ENCODE measurements around the gene TIAM1.

The TIAM1 gene

DNA sequence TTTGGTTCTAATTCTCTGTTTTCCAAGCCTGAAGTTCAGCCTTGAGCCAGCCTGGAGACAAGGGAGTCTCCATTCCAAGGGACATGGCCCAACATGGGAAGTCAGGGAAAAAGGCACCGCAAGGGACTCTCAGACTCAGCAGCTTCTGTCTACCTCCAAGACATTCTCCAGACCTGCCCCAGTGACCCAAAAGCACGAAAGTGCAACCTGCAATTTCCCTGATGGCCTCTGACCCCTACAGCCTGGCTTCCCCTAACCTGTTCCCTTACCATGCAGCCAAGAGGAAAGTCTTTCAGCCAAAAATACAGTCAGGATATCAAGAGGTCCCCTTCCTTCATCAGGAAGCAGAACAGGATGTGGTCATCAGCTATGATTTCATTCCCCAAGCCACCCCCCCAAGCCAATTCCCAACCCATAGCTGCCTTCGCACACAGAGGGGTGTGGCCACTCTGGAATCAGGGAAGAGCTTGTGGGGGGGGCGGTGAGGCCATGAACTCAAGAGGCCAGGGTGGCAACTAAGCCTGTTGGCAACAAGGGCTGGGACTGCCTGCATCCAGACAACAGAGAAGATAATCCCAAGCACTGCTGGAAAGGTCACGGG is 59.2 kb downstream of the TIAM1 start:
- no peak for DNase-seq

DNA sequence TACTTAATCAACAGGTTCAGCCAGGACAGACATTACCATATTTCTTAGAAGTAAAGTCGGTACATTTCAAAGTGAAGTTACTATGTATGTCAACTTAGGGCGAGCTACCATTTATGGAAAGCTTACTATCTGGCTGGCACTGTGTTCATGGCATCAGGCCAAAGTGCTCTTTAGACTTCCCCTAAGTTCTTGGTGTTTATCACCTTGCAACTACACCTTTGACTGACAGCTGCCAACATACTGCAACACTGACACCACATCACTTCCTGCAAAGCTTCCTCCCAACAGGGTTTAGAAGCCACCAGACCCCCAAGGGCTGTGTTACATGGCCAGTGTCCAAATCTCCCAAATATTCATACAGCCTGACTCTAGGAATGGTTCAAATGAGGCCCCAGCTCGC is 61.0 kb downstream of the TIAM1 start:
- DNase-seq, result peak; percentile 43

DNA sequence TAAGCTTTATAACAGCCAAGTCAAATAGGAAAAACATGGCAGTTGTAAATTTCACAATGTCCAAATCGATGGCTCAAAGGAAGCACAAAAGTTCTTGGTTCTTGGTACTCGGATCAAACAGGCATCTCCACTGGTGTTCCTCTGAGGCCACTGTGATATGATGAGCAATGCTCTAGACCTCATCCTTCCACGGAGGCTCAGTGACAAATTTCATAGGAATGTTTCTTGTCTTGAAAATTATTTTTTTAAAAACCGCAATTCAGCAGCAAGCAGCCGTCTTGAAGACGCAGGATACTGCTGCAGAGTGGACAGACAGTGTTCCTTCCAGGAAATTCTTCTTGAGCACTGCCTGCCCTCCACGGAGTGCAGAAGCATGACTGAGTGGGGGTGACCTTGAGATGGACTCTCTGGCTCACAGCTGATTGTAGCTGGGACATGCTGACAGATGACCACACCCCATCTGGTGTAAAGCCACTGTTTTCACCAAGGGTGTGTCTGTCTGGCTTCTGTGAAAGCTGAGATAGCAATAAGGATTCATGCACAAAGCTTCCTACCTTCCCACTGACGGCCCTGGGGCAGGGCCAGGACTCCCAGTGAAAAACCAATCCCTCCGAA is 61.9 kb downstream of the TIAM1 start:
- DNase-seq, result no peak

DNA sequence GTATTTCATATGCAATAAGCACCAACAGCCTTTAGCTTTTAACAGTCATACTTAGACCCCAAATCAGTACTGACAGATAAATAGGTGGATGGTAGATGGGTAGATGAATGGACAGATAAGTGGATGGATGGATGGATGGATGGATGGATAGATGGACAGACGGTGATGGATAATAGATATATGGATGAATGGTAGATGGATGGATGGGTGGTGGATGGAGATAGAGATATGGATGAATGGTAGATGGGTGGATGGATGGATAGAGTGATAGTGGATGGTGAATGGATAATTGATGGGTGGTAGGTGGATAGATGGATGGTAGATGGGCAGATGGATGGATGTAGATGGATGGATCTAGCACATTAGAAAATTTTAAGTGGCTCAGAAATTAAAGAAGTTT is 62.5 kb downstream of the TIAM1 start:
- no peak for DNase-seq

DNA sequence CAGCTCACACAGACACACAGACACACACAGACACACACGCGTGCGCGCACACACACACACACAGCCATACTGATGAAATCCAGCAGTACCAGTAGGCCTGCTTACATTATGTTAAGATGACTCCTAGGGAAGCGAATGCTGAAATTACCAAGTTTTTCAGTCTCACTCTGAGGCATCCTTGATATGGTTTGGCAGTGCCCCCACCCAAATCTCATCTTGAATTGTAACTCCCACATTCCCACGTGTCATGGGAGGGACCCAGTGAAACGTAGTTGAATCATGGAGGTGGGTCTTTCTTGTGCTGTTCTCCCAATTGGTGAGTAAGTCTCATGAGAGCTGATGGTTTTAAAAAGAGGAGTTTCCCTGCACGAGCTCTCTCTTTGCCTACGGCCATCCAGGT is 64.1 kb downstream of the TIAM1 start:
- DNase-seq, result no peak

DNA sequence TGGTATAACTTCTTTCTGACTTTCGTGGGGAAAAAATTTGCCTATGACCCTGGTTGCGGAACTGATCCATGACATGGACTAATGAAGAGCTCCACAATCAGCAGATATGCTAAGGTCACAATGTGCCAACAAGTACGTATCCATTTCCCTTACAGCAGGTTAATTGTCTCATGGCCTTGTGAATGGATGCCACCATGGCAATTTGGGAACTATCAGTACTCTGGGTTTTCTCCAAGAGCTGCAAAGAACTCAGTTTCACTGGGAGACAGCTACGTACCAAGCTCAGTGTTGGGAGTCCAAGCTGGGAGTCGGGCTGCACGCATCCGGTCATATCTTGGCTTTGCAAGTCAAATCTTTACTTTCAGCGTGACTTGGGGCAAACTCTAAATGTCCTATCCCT is 64.8 kb downstream of the TIAM1 start:
- DNase-seq, result no peak

DNA sequence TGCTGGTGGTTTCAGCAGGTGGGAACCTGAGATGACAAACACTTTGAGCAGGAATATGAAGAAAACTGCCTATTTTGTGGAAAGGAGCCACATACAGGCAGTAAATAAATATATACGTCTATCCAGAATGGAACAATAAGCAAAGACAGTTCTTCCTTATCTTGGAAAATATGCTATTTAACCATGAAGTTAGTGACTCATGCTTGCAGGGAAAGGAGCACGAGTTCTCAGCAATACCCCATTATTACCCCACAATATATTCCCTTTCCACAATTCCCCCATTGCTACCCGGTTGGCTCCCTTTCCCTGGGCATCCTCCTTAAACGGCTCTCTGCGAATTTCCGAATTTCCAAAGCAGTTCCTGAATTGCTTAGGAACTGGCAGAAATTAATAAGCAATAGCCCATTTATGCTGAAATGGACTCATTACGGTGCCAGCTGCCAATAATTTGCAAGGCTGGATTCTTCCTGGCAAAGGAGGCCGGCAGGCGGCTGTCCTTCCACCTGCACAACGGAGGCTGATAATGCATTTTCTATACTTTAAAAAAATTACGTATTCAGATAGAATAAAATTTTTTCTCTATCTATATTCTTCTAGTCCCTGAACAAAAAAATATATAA is 65.4 kb downstream of the TIAM1 start:
- no peak for DNase-seq

DNA sequence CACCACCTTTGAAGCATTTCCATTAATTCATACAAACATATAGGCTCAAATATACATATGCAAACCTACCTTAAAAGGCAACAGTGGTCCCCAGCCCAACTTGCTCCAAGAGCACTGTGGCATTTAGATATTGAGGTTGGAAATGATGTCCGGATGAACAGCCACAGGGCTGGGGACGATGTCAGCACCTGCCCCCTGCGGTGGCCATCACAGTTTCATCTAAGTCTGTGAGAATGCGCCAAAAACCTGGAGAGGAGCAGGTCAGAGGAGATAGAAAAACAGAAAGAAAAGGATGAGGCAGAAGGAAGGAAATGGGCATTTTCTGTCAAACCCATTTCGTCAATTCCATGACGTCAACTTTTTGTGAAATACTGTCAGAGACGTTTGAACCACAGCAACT is 67.4 kb downstream of the TIAM1 start:
- DNase-seq, result no peak

DNA sequence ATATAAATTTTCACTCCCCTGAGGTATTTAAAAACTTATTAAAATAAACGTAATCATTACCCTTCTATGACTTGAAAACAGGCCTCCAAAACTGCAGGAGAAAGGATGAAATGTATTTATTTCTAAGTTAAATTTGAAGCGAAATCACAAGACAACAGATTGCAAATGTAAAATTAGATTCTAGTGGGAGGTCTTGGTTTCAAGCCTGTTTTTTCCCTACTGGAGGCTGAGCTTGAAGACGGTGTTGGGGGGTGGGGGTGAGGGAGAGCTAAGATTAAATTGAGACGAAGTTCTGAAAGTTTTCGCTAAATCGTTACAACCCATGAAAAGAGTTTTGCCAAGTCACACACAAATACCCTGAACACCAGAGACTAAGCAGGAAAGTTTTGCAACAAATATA is 68.2 kb downstream of the TIAM1 start:
- DNase-seq, result no peak

DNA sequence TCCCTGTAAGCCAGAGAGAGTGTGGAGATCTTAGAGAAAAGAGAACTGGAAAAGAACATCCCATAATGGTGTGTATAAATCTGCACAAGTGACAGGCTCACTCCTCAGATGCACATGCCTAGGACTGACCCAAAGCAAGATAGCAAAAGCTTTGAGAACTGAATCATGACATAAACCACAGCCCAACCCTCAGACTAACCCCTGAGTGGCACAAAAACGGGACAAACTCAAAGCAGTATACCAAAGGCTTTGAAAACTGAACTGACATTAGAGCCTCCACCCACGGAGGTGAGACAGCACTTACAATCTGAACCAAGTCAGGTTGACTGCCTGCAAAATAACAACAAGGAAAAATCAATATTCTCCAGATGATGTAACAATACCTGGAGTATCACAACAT is 70.8 kb downstream of the TIAM1 start:
- DNase-seq, result no peak

DNA sequence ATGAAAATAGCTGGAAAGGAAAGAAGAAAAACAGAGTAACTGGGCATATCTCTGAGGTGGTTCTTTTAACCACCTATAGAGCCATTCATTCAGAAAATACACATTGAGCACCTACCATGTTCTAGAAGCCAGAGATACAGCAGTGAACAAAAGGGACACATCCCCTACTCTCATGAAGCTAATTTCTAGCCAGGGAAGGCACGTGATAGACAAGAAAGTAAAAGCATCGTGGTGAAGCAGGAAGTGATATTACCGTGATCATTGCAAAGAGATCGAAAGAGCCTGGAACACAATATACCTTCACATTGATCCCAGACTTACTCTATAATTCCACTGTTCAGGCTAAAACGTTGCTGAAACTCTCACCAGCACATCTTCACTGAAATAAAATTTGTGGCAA is 76.0 kb downstream of the TIAM1 start:
- peak; percentile 7 for DNase-seq

DNA sequence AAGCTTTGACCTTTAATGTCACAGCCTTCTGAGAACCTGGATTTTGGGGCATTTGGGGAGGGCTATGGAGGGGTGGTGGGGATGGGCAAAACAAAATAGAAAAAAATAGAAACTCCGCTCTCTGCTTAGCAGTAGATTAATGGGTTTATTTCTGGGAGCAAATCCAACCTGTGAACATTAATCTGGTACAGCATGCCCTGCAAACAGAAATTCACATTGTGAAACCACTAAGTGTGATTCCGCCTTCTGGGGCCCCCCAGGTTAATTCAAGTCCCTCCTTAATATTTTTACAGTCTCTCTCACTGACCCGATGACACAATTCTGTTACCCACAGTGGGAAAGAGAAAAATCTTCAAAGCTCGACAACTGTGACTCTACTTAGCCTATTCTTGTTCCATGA is 76.4 kb downstream of the TIAM1 start:
- no peak for DNase-seq

DNA sequence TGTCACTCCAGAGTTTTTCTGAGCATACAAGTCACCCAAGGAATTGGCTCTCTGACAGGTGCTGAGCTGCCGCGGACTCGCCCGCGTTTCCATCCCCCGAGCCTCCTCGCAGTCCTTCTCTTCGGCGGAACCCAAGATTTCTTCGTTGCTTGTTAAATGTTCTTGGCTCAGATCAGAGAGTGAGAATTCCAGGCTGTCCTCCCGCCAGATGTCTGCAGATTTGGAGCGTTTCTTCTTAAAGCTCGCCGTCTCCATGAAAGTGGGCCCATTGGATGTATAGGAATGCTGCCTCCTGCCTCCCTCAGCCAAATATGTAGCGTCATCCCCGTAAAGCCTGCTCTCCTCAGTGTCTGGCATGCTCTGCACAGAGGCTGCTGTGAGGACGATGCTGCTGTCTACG is 77.8 kb downstream of the TIAM1 start:
- no peak for DNase-seq

DNA sequence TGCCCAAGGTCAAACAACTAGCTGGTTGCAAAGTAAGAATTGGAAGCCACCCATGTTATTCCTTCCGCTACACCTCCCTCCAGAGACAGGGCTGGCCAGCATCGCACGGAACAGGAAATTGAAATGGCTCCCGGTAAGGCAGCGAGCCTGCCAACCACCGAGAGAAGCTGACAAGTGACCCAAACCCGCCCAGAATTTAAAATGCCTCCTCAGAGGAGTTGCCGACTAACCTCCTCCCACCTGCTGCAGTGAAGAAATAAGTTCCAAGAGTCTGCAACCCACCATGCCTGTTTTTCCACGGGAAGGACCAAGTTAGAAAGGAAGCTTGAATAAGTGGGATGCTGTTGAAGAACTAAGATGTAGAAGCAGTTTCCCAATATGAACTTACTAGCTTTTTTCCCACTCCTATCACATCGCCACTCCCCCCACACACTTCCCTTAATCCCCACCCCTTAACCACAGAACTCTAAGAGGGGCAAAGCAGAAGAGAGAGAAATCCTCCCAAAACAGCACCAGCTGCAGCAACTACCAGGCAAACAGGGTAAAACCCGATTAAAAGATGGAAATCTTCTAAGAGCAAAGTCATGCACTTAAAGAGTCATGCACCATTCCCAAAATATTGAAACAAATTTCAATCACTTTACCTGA is 78.6 kb downstream of the TIAM1 start:
- no peak for DNase-seq

DNA sequence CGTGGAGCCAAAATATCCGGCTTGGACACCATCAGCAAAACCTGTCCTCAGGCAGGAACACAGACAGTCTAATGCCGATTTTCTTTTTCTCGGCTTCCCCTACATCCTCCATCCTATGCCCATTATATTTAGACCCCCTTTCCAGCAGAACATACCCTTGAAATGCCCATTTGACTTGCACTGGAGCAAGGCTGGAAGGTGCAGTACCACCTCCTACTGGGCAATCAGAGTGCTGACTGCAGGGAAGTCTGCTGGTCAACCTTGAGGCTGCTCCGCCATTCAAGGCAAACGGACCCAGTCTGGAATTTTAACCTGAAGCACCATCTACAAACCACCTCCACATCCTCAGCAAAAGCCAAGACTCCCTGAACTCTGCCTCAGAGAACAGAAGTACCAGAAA is 79.5 kb downstream of the TIAM1 start:
- DNase-seq, result no peak

DNA sequence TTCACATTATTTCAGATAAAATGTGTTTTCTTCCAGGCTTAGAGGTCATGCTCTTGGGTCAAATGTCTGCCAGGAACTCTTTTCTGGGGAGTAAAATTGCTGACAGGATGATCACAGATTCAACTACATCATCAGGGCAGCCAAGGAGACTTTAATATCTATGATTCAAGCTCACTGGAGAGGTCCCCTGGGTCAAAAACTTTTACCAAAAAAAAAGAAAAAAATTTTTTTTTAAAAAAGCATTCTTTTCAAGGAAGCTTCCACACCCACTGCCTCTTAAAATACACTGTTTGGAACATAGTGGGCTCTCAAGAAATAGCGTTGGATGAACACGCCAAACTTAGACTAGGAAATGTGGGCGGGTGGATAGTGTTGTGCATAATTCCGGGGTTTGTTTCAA is 81.3 kb downstream of the TIAM1 start:
- no peak for DNase-seq

DNA sequence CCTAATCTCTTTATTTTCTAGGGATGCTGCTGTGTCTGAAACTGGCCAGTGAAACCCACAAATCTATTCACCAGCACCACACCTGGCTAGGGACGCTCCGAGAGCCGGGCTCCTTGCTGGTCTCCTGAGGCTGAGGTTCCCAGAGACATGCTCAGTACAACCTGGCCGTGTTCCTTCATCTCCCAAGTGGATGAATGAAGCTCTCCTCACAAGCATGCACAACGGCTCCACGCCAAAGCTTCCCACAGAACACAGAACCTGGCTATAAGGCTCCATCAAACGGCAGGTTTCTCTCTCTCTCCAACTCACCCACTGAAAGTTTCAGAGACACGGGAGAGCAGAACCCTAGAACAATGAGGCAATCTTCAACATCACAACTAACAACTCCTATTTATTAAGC is 82.3 kb downstream of the TIAM1 start:
- DNase-seq, result no peak

DNA sequence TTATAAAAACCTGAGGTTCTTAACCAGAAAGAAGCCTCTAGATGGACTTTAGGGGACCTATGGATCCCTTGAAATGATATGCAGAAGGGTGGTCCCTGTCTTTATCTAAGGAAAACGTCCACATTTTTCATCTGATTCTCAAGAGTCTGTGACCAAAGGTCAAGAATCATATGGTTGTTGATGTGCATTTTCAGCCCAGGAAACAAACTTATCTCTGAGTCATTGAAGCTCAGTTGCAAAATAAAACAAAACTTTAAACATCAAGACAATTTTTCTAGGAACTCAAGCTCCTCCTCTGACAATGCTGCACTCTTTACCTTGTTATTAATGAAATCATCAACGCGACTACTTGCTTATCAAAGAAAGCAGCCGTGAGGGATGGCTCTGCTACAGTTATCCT is 83.3 kb downstream of the TIAM1 start:
- DNase-seq, result no peak

DNA sequence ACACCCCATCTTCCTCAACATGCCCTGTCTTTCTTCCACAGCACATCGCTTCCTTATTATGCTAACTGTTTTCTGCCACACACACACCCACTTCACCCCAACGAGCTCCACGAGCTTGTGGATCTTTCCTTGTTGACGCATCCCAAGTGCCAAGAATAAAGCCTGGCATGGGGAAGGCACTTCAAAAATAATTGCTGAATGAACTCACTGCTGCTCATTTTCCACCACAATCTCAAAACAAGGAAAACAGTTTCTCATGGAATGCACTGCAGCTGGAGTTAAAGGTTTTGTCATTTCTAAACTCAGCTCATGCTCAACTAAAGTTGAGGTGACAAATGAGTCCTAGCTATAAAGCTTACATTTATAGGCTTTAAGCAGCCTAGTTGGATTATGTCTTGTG is 86.0 kb downstream of the TIAM1 start:
- no peak for DNase-seq

DNA sequence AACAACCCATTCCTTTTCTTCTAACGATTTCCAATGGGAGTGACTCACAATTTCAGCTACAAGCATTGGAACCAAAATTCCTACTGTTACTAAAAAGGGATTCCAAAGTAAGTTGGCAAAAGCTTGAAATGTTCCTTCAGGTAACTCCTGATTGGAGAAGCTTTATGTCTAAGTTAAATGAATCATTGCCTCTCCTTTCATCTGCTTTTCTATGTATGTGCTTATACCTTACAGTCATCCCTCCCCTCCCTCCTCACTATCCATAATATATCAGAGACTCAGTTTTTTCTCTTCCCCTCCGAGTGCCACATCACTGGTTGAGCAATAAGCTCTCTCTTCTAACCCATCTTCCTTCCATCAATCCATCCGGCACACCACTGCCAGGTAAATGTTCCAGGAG is 86.8 kb downstream of the TIAM1 start:
- DNase-seq, result no peak

DNA sequence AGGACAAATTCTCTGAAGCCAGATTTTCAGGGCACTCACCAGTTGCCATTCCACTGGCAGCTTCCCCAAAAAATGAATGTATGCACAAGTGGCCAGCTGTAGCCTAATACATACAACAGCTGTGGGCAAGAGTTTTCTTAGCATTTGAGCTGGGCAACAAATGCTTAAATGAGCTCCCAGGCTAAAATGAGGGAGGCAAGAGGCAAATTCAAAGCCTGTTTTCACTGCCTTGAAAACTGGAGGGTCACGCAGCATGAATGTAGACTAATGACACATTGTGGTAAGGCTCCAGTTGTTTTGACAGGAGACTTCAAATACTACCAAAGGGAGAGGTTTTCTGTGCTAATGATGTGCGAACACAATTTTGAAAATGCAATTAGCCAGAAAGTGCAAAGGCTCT is 88.2 kb downstream of the TIAM1 start:
- DNase-seq, result no peak

DNA sequence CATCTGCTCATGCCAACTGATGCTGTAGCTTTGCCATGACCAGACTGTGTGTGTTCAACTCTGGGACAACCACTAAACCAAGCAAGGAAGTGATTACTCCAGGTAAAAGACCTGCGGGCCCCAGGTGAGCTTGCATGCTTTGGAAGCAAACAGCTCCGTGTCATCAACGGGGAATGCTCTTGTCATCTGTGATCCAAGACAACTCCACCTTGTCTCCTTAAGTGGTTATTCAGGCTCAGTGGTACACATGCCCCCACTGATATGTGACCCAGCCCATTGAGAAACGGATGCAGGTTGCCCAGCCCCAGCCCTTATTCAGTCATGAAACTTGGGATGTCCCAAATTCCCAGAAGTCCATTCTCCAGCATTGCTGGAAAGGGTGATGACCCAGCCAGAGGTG is 89.0 kb downstream of the TIAM1 start:
- DNase-seq, result no peak

DNA sequence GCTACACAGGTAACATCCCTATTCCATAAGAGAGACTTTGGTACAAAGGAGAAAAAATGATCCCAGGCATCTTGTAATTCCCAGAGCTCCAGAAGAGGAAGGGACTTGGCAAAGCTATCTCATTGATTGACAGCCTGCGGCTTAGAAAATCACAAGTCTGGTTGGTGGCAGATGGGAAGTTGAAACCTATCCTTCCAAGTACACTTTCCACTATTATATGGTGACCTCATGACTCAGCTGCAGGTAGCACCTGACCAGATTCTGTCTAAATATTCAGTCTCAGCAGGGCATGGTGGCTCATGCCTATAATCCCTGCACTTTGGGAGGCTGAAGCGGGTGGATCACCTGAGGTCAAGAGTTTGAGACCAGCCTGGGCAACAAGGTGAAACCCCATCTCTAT is 89.9 kb downstream of the TIAM1 start:
- DNase-seq, result no peak

DNA sequence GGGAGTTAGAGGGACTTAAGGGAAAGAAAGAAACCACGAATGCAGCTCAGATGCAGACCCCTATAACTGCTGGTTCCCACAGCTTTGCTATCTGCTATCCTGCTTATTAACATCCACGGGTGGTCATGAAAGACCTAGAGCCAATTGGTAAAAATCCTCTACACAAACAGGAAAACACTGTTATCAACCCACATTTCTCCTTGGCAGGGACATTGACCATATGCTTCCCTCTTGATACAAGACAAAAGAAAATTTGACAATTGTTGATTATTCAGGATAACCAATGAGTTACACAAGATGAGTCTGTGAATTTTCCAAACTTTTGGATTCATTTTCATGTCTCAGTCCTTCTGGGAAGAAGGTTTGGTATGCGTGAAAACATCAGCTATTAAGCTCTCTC is 90.4 kb downstream of the TIAM1 start:
- DNase-seq, result no peak

DNA sequence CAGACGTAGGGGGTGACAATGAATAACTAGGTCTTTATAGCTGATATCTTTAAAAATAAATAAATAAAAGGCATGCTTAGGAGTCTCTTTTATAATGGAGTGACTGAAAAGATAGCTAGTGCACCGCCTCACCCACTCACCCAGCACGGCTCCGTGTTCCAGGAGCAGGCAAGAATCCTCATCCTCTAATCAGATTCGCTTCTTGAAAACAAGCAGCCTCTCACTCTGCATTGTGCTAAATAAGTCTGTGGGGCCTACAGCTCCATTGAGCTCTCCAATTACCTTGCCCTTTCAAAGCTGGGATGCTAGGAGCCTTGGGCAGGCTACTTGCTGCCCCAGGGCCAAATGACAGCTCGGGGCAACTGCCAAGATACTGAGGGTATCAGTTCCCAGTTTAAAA is 91.5 kb downstream of the TIAM1 start:
- no peak for DNase-seq

Measured in CD4-positive, alpha-beta T cell treated with Interleukin-21 for 1 hour (primary cell).